Spleen (tissue), 13 donors: ENCODE measurements around the gene GIT1. TPM values are rescaled to one million over a fixed set of nuclear protein-coding genes. Genes with fewer than 3 reads are reported as not detected.

Experiments
- DNase-seq: peaks from one replicate; pipeline ENCODE4 v3.0.0-alpha.2; 2020
- H3K27ac ChIP-seq, 8 donors: fragments of 200-600 bp; sonication (generic) in 7 of 8; 1 replicate in 4 of 8; 2 replicates in 4 of 8; pipeline versions ENCODE4 v1.5.0 to v1.8.0; 2016 to 2021; ENCODE audit warnings: inconsistent platforms in 4 of 8, mild to moderate bottlenecking in 4 of 8, moderate library complexity in 1 of 8
- H3K27me3 ChIP-seq, 7 donors: fragments of 200-600 bp; sonication (generic) in 6 of 7; replicated peaks in 1 of 7; 1 replicate in 4 of 7; 2 replicates in 3 of 7; pipeline versions ENCODE4 v1.5.0 to v1.8.0; 2016 to 2021; ENCODE audit warnings: inconsistent platforms in 3 of 7, mild to moderate bottlenecking in 1 of 7
- H3K36me3 ChIP-seq, 6 donors: fragments of 200-600 bp; sonication (generic) in 5 of 6; 1 replicate in 4 of 6; 2 replicates in 2 of 6; pipeline versions ENCODE4 v1.5.0 to v1.8.0; 2016 to 2021; ENCODE audit warnings: inconsistent platforms in 2 of 6
- H3K4me1 ChIP-seq, 6 donors: fragments of 200-600 bp; sonication (generic) in 5 of 6; 1 replicate in 3 of 6; 2 replicates in 3 of 6; pipeline versions ENCODE4 v1.5.0 to v1.8.0; 2016 to 2021; ENCODE audit warnings: inconsistent platforms in 3 of 6
- H3K4me3 ChIP-seq, 8 donors: fragments of 200-600 bp; sonication (generic) in 7 of 8; 1 replicate in 4 of 8; 2 replicates in 4 of 8; pipeline versions ENCODE4 v1.5.0 to v1.8.0; 2016 to 2021; ENCODE audit warnings: inconsistent platforms in 4 of 8, mild to moderate bottlenecking in 4 of 8, moderate library complexity in 2 of 8
- H3K9me3 ChIP-seq, 8 donors: fragments of 200-600 bp; sonication (generic) in 7 of 8; 1 replicate in 4 of 8; 2 replicates in 4 of 8; pipeline versions ENCODE4 v1.5.0 to v1.8.0; 2016 to 2021; ENCODE audit warnings: inconsistent platforms in 4 of 8
- CTCF ChIP-seq, 11 experiments: fragments of 200-600 bp in 7 of 11; fragments of 450-650 bp in 4 of 11; sonication (generic) in 4 of 11; IDR thresholded peaks in 8 of 11; conservative IDR thresholded peaks in 3 of 11; 1 replicate in 7 of 11; 2 replicates in 4 of 11; pipeline versions ENCODE4 v1.4.0 to v1.8.0; 2016 to 2021; ENCODE audit warnings: antibody characterized with exemption in 11 of 11, inconsistent platforms in 4 of 11, mild to moderate bottlenecking in 1 of 11
- POLR2A ChIP-seq, 3 donors: fragments of 450-650 bp; IDR thresholded peaks; one replicate each; pipeline ENCODE4 v1.5.1; 2017; ENCODE audit warnings: antibody characterized with exemption in 3 of 3, mild to moderate bottlenecking in 1 of 3
- POLR2AphosphoS5 ChIP-seq, 3 donors: sonication (generic); formaldehyde crosslinking; IDR thresholded peaks; one replicate each; pipeline ENCODE4 v1.5.1; 2017; ENCODE audit warnings: antibody characterized with exemption in 3 of 3
- WGBS, 5 donors: extraction: QIAGEN DNeasy Blood & Tissue Kit in 3 of 5; methylation state at CpG; one replicate each; pipeline versions ENCODE4 v1.1.5 to v1.1.7; 2013 to 2018; 5-methylcytosine and 5-hydroxymethylcytosine counted together
- intact Hi-C: fragments of 100-400 bp; cut with DNase I; formaldehyde crosslinking; loops from one replicate; pipeline ENCODE4 v1.15.0; 2023; ENCODE audit warnings: low total_unique reads
- long read RNA-seq, 2 donors: transcript quantifications; one replicate each; lab custom pipeline, GENCODE V29; 2026
- polyA plus RNA-seq, 3 donors: library from polyadenylated mRNA; stranded (reverse); fragments of 200-250 nt; gene quantifications; one replicate each; pipeline ENCODE4 v1.2.1, GENCODE V29; 2013
- total RNA-seq, 7 donors: library from RNA; depleted of rRNA in 3 of 7; stranded (reverse); fragments of >200 nt in 3 of 7; fragmentation: NEBNext Ultra II Directional in 4 of 7; extraction: Animal tissue kit (Norgen Biotek cat#: 25700) in 4 of 7; gene quantifications; one replicate each; pipeline versions ENCODE4 v1.1.0 to v1.2.1, GENCODE V29; 2016 to 2021
- donor health status: healthy with polysubstance abuse.
- donor health status: DM: no; HTN: no; CAD: no; lungs with moderate emphysema.
- donor health status: DM: no; HTN: no; CAD: no.
- donor health status: Bipolar disorder and iron deficiency.
- donor health status: healthy.
- donor health status: DM: no; HTN: no; CAD: no.
- donor health status: DM: yes; HTN: yes; CAD: no.

Gene GIT1
- total RNA-seq (10 to 100 TPM; 42.6 to 64.7 (median 50.2) TPM), polyA plus RNA-seq (10 to 100 TPM; 20.4 to 38.1 (median 27.1) TPM)
- long read RNA-seq, donor 1, partial matches to known transcripts = 7 of 9 reads
- long read RNA-seq, donor 1, other reads (novel, unspliced or antisense) = 0 of 9 reads
- long read RNA-seq, donor 2, partial matches to known transcripts = 0 of 4 reads
- long read RNA-seq, donor 2, other reads (novel, unspliced or antisense) = 0 of 4 reads

- H3K27ac ChIP-seq = peak within 1 kb of the TSS; percentile 72 to 89 (median 84)
- intact Hi-C loops = loop anchor here (2.0 kb wide), 1 partner anchor 25 kb away; no protein-coding TSS in a partner anchor
- peak within 1 kb of the TSS; percentile 65 to 95 (median 80) for H3K4me3 ChIP-seq
- peaks cover 62 to 90% (median 83%) of the 10 kb centered on the region in 6 donors for H3K4me1 ChIP-seq
- no peaks in the 10 kb centered on the region for H3K9me3 ChIP-seq
- TF ChIP-seq CTCF (IDR thresholded peaks at IDR 0.05 in 8 of 11, conservative IDR thresholded peaks at IDR 0.05 in 3 of 11) = peak in 4 of 11 experiments; percentile 31 to 51 (median 34)
- TF ChIP-seq POLR2AphosphoS5 (IDR thresholded peaks at IDR 0.05) = peak; percentile 77 to 85 (median 80)
- TF ChIP-seq POLR2A (IDR thresholded peaks at IDR 0.05) = peak in 2 of 3 donors; percentile 13 to 64
- DNase-seq = peak; percentile 97
- WGBS, 5 donors = 4 to 10% (median 6%) methylated on average over 31 to 70 of the region's 70 CpGs
- H3K36me3 ChIP-seq = no peaks in the 10 kb centered on the region
- H3K27me3 ChIP-seq = peaks cover 0 to 32% (median 5%) of the 10 kb centered on the region in 7 donors
These were observed at the start of gene GIT1 for GRCh38 chr17:29589524-29590410. TSS of gene GIT1 (minus strand) at chr17:29589648. CDS start at chr17:29589378, 270 bp downstream.

GRCh38 chr17:29633886-29634285 lies 44.4 kb upstream of the GIT1 start:
- H3K9me3 ChIP-seq = no peaks in the 10 kb centered on the region
- no peaks in the 10 kb centered on the region for H3K27me3 ChIP-seq
- peaks cover 7 to 97% (median 72%) of the 10 kb centered on the region in 6 donors for H3K36me3 ChIP-seq
- WGBS, 5 donors = 93 to 97% (median 94%) methylated on average over 3 of the region's 3 CpGs
- DNase-seq = no peak
- no peak overlapping the region for H3K4me3 ChIP-seq
- peaks cover 0 to 19% (median 0%) of the 10 kb centered on the region in 6 donors for H3K4me1 ChIP-seq
- TF ChIP-seq POLR2AphosphoS5 (IDR thresholded peaks at IDR 0.05) (peak in 1 of 3 donors; percentile 11), CTCF (IDR thresholded peaks at IDR 0.05 in 8 of 11, conservative IDR thresholded peaks at IDR 0.05 in 3 of 11) (no peak), POLR2A (IDR thresholded peaks at IDR 0.05) (no peak)
- no peak overlapping the region for H3K27ac ChIP-seq
- intact Hi-C loops = no loop called here

- Histone ChIP-seq H3K27ac (no peak overlapping the region), H3K4me3 (no peak overlapping the region), H3K9me3 (no peaks in the 10 kb centered on the region), H3K4me1 (no peaks in the 10 kb centered on the region), H3K27me3 (no peaks in the 10 kb centered on the region), H3K36me3 (peaks cover 7 to 100% (median 58%) of the 10 kb centered on the region in 6 donors)
- TF ChIP-seq CTCF (IDR thresholded peaks at IDR 0.05 in 8 of 11, conservative IDR thresholded peaks at IDR 0.05 in 3 of 11) = no peak
- no peak for DNase-seq
- 87 to 94% (median 92%) methylated on average over 6 of the region's 6 CpGs for whole genome bisulfite sequencing, 5 donors
- intact Hi-C loops = no loop called here
These were observed 41.3 kb upstream of the GIT1 start for GRCh38 chr17:29630630-29631193.
